Hair follicular keratinocyte (primary cell): ENCODE results near the gene G6PD. TPM values are rescaled to one million over a fixed set of nuclear protein-coding genes. Genes with fewer than 3 reads are reported as not detected.

Source experiments
- total RNA-seq: library from RNA; depleted of rRNA; stranded (reverse); fragments of >200 nt; gene quantifications from 2 replicates; pipeline ENCODE4 v1.2.3, GENCODE V29; 2015

G6PD gene
- 61.3 and 77.4 TPM in 2 replicates for total RNA-seq

GRCh38 chrX:154546354-154547244 lies at the start of gene G6PD:
Gene G6PD, minus strand, starts transcription at chrX:154546846. Its CDS starts 691 bp downstream, at chrX:154546155.

GRCh38 chrX:154584585-154585183 lies 38.0 kb upstream of the G6PD start, which contains the start of gene CTAG1A:
Gene CTAG1A, plus strand, starts transcription at chrX:154585133. Its CDS starts 74 bp downstream, at chrX:154585207.

GRCh38 chrX:154547245-154548027 lies 790 bp upstream of the G6PD start, which contains the start of gene IKBKG:
Gene IKBKG, plus strand, starts transcription at chrX:154547620. Its CDS starts 4,383 bp downstream, at chrX:154552003.

GRCh38 chrX:154515966-154516655 lies 30.5 kb downstream of the G6PD start, which contains the start of gene FAM3A:
Gene FAM3A, minus strand, starts transcription at chrX:154516232. Its CDS starts 460 bp downstream, at chrX:154515772.

GRCh38 chrX:154490414-154491083 lies 56.1 kb downstream of the G6PD start, which contains the start of gene SLC10A3:
Gene SLC10A3, minus strand, starts transcription at chrX:154490629. Its CDS starts 1,689 bp downstream, at chrX:154488940.

GRCh38 chrX:154486396-154487207 lies 60.0 kb downstream of the G6PD start, which contains the start of gene UBL4A:
Gene UBL4A, minus strand, starts transcription at chrX:154486615. Its CDS starts 31 bp downstream, at chrX:154486584.

Other genes with a start within 250 kb of the G6PD start
- 1,383 and 1,552 TPM in 2 replicates for gene FLNA, start 172.2 kb downstream of the G6PD start, total RNA-seq
- gene EMD, start 167.6 kb downstream of the G6PD start, total RNA-seq, result 62.3 and 71.4 TPM in 2 replicates
- 7,010 and 8,148 TPM in 2 replicates for gene RPL10, start 148.5 kb downstream of the G6PD start, total RNA-seq
- gene DNASE1L1, start 137.6 kb downstream of the G6PD start, total RNA-seq, result 19.0 and 28.1 TPM in 2 replicates
- 33.0 and 41.3 TPM in 2 replicates for gene TAFAZZIN, start 135.3 kb downstream of the G6PD start, total RNA-seq
- gene ATP6AP1, start 118.2 kb downstream of the G6PD start, total RNA-seq, result 23.0 and 31.1 TPM in 2 replicates
- gene GDI1, start 109.7 kb downstream of the G6PD start, total RNA-seq, result 63.6 and 107 TPM in 2 replicates
- 17.0 and 24.1 TPM in 2 replicates for gene FAM50A, start 102.7 kb downstream of the G6PD start, total RNA-seq
- gene PLXNA3, start 88.6 kb downstream of the G6PD start, total RNA-seq, result 2.2 and 10.8 TPM in 2 replicates
- 42.2 and 56.3 TPM in 2 replicates for gene LAGE3, start 67.6 kb downstream of the G6PD start, total RNA-seq
- 59.2 and 60.0 TPM in 2 replicates for gene UBL4A, start 60.2 kb downstream of the G6PD start, total RNA-seq
- gene SLC10A3, start 56.2 kb downstream of the G6PD start, total RNA-seq, result 38.3 and 39.0 TPM in 2 replicates
- 34.8 and 50.1 TPM in 2 replicates for gene FAM3A, start 30.6 kb downstream of the G6PD start, total RNA-seq
- 12.3 and 14.1 TPM in 2 replicates for gene IKBKG, start 774 bp upstream of the G6PD start, total RNA-seq
- not detected in 2 replicates for gene CTAG1A, start 38.3 kb upstream of the G6PD start, total RNA-seq
- gene CTAG1B, start 72.4 kb upstream of the G6PD start, total RNA-seq, result not detected in 2 replicates
- not detected in 2 replicates for gene CTAG2, start 106.7 kb upstream of the G6PD start, total RNA-seq
- gene GAB3, start 204.2 kb upstream of the G6PD start, total RNA-seq, result 0.11 and 0.31 TPM in 2 replicates
- gene DKC1, start 216.0 kb upstream of the G6PD start, total RNA-seq, result 35.5 and 64.2 TPM in 2 replicates